Ectodermal cell (in vitro differentiated cells): Measurements from ENCODE around the gene LDLRAD3.

Experiments used
- H3K27ac ChIP-seq: 2 replicates; pipeline ENCODE4 v1.7.0; 2013; ENCODE audit warnings: mild to moderate bottlenecking, low read depth, low read length; ENCODE audit not compliant: insufficient read depth, poor library complexity, severe bottlenecking
- H3K27me3 ChIP-seq: 2 replicates; pipeline ENCODE4 v1.7.0; 2013; ENCODE audit warnings: mild to moderate bottlenecking, low read length; ENCODE audit not compliant: insufficient read depth, control insufficient read depth, poor library complexity, severe bottlenecking
- H3K36me3 ChIP-seq: one replicate; pipeline ENCODE4 v1.7.0; 2013; ENCODE audit warnings: low read length; ENCODE audit not compliant: control insufficient read depth, insufficient read depth
- H3K4me1 ChIP-seq: one replicate; pipeline ENCODE4 v1.7.0; 2013; ENCODE audit warnings: low read length; ENCODE audit not compliant: control insufficient read depth, insufficient read depth
- H3K4me3 ChIP-seq: 2 replicates; pipeline ENCODE4 v1.7.0; 2013; ENCODE audit warnings: low read depth, low read length, control low read depth; ENCODE audit not compliant: insufficient read depth
- H3K9me3 ChIP-seq: 2 replicates; pipeline ENCODE4 v1.7.0; 2013; ENCODE audit warnings: mild to moderate bottlenecking, low read length, moderate library complexity; ENCODE audit not compliant: control insufficient read depth
- WGBS, 2 experiments: methylation state at CpG; one replicate each; pipeline ENCODE4 v1.1.7; 2013; ENCODE audit warnings: missing lambda C conversion rate in 2 of 2; 5-methylcytosine and 5-hydroxymethylcytosine counted together

LDLRAD3 gene

DNA sequence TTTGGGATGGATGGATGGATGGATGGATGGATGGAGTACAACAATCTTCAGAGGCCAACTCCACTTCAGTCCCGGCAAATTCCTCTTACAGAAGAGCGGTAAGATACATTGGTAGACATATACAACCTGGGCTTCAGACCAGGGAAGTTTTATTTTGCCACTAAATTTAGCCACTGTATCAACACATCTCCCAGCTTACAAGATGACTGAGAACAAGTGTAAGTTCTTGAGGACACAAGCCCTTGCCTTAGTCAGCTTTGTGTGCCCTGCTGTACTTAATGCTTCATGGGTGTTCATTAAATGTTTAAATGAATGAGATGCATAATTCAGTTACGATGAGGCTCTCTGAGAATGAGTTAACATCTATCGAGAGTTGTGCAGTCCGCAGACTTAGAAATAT, 217.7 kb downstream of the LDLRAD3 start:
- Histone ChIP-seq H3K4me1 (peaks cover 18% of the 10 kb centered on the region), H3K36me3 (no peaks in the 10 kb centered on the region), H3K4me3 (no peak overlapping the region), H3K27ac (no peak overlapping the region), H3K27me3 (no peaks in the 10 kb centered on the region), H3K9me3 (no peaks in the 10 kb centered on the region)
- WGBS, 2 experiments: 95 to 97% methylated on average over 3 to 5 of the region's 5 CpGs

DNA sequence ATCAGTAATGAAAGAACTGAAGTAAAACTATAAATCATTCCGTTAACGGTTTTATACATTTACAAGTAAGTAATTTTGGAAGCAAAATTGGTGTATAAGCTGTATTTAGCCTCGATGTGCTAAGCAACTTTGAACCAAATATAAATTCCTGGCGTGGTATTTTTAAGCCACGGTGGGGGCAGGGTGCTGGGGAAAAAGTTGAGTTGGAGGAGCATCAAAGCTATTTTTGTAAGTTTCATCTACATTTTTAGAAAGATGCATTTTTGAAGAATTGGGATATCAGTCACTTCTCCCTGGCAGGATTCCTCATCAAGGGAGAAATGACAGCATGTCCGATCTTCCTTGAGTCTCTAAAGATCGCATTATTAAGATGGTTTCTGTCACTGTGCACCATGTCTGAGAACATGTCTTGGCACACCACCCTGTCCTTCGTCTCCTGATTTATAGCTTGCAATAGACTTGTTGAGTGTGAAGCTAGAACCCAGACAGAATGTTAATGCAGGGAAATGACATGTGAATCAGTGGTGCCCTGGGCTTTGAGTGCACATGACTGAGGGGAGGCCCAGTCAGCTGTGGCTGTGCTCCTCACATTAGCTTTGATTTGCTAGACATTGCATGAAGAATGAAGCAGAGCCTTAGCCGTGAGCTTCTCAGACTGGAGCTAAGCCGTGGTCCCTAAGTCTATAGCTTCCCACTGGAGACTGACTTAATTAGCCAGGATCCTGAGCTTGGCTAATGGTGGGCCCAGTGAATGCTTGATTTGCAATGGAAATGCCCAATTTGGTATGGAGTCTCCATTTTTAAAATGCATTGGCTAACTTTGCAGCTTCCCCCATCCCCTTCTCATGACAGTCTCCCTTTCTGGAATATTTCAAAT, 218.4 kb downstream of the LDLRAD3 start:
- Histone ChIP-seq H3K27me3 (no peaks in the 10 kb centered on the region), H3K4me3 (no peak overlapping the region), H3K27ac (no peak overlapping the region), H3K36me3 (no peaks in the 10 kb centered on the region), H3K4me1 (peaks cover 18% of the 10 kb centered on the region), H3K9me3 (no peaks in the 10 kb centered on the region)
- 93 to 96% methylated on average over 10 of the region's 10 CpGs for WGBS, 2 experiments

GRCh38 chr11:36162883-36163434, 219.1 kb downstream of the LDLRAD3 start:
- peaks cover 18% of the 10 kb centered on the region for H3K4me1 ChIP-seq
- H3K27ac ChIP-seq: no peak overlapping the region

DNA sequence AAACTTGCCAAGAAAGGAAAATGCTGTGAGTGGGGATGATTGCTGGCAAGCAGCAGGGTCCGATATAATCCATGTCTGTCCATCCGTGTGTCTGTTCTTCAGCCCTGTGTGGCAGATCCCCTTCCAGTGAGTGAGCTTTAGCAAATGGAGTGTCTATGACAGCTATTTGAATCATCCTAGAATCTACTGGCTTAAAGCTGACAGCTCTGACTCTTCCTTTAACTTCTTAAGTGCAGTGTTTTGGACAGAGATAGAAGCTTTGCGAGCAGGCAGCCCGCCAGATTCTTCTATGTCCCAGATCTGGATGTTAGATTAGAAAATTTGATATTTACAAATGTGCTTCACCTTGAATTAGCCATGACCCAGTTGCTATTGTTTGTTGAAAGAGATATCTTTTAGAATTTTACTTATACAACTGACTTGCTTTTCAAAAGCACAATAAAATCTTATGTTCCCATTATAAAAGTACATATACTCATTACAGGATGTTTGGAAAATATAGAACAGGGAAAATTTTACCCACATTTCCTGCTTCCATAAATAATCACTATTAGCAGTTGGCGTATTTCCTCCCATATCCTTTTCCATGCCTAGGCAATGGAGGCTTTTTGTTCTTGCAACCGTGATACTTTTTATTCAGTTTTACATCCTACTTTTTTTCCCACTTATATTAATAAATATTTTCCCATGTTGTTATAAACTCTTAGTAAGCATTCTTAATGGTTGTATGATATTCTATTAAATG, 220.8 kb downstream of the LDLRAD3 start:
- Histone ChIP-seq H3K27ac (no peak overlapping the region), H3K4me1 (peaks cover 14% of the 10 kb centered on the region), H3K36me3 (no peaks in the 10 kb centered on the region), H3K9me3 (no peaks in the 10 kb centered on the region), H3K27me3 (no peaks in the 10 kb centered on the region), H3K4me3 (no peak overlapping the region)
- 95% methylated on average over 6 of the region's 6 CpGs for WGBS, 2 experiments

More at GRCh38 chr11:36162883-36163434, 219.1 kb downstream of the LDLRAD3 start:
- WGBS, 2 experiments: 93 to 94% methylated on average over 5 of the region's 5 CpGs
- H3K36me3 ChIP-seq: no peaks in the 10 kb centered on the region
- H3K9me3 ChIP-seq: no peaks in the 10 kb centered on the region
- H3K4me3 ChIP-seq: no peak overlapping the region
- H3K27me3 ChIP-seq: no peaks in the 10 kb centered on the region

DNA sequence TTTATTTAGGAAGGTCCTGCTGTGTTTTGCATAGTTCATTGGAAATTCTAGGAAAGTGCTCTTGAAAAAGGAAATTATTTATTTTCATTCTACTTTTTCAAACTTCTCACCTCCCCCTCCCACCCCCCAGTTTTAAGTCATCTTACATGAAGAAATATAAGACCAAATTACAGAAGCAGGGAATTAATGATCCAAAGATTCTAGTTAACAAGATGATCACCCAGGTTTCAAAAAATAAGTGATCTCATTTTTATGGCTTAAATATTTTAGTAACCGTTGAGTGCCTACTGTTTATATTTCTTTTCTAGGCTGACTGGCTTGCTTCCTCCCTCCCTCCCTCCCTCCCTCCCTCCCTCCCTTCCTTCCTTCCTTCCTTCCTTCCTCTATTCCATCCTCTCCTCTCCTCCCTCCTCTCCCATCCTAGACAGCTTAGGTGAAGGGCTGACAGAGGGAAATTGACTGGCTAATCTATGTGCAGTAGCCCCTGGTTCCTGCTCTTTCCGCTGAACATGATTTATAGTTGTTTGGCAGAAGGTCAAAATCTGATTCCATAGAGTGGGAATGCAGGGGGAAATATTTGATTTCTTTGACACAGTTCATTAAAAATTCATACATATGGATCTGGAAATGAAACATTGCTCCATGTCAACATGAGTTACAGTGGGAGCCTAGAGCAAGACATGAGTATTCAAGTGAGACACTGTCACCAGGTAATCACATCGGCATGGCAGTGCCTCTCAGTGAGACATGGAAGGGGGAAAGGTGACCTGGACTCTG, 221.9 kb downstream of the LDLRAD3 start:
- no peaks in the 10 kb centered on the region for H3K9me3 ChIP-seq
- H3K4me3 ChIP-seq: no peak overlapping the region
- H3K36me3 ChIP-seq: no peaks in the 10 kb centered on the region
- no peak overlapping the region for H3K27ac ChIP-seq
- peaks cover 7% of the 10 kb centered on the region for H3K4me1 ChIP-seq
- WGBS, 2 experiments: 78 to 98% methylated on average over 3 of the region's 3 CpGs
- no peaks in the 10 kb centered on the region for H3K27me3 ChIP-seq

DNA sequence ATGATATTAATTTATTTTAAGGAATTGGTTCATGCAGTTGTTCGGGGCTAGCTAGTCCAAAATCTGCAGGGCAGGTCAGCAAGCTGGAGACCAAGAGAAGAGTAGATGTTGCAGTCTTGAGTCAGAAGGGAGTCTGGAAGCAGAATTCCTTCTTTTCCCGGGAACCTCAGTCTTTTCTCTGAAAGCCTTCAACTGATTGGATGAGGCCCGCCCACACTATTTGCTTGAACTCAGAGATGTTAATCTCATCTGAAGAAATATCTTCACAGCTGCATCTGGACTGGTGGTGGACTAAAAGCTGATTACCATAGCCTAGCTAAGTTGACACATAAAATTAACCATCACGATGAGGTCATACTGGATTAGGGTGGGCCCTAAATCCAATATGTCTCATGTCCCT, 223.2 kb downstream of the LDLRAD3 start:
- WGBS, 2 experiments: 94 to 96% methylated on average over 4 of the region's 4 CpGs
- H3K27ac ChIP-seq: no peak overlapping the region
- H3K27me3 ChIP-seq: no peaks in the 10 kb centered on the region
- no peak overlapping the region for H3K4me3 ChIP-seq
- H3K36me3 ChIP-seq: no peaks in the 10 kb centered on the region
- H3K4me1 ChIP-seq: peaks cover 7% of the 10 kb centered on the region
- no peaks in the 10 kb centered on the region for H3K9me3 ChIP-seq

DNA sequence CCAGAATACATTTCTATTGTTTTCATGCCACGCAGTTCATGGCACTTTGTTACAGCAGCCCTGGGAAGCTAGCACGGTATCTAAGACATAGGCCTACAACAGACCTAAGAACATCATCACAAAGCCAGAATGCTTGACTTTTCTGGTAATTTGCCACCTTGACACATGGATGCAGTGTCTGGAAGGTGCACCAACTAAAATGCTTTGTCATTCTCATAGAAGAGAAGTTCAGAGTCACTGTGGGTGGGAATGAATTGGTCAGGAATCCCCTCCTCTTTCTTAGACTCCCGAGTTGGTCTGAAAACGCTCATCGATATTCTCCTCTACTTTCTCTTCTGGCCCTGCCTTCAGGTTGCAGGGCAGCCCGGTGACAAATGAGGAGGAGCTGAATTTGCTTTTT, 223.9 kb downstream of the LDLRAD3 start:
- Histone ChIP-seq H3K36me3 (no peaks in the 10 kb centered on the region), H3K4me1 (peaks cover under 1% of the 10 kb centered on the region), H3K27ac (no peak overlapping the region), H3K4me3 (no peak overlapping the region), H3K9me3 (no peaks in the 10 kb centered on the region), H3K27me3 (no peaks in the 10 kb centered on the region)
- 86 to 87% methylated on average over 5 to 6 of the region's 6 CpGs for WGBS, 2 experiments

- no peaks in the 10 kb centered on the region for H3K36me3 ChIP-seq
- no peak overlapping the region for H3K4me3 ChIP-seq
- no peaks in the 10 kb centered on the region for H3K9me3 ChIP-seq
- H3K4me1 ChIP-seq: no peaks in the 10 kb centered on the region
- H3K27me3 ChIP-seq: no peaks in the 10 kb centered on the region
- no peak overlapping the region for H3K27ac ChIP-seq
- WGBS, 2 experiments: 85 to 100% methylated on average over 2 of the region's 2 CpGs
These were observed 234.0 kb downstream of the LDLRAD3 start for GRCh38 chr11:36177836-36178235.

DNA sequence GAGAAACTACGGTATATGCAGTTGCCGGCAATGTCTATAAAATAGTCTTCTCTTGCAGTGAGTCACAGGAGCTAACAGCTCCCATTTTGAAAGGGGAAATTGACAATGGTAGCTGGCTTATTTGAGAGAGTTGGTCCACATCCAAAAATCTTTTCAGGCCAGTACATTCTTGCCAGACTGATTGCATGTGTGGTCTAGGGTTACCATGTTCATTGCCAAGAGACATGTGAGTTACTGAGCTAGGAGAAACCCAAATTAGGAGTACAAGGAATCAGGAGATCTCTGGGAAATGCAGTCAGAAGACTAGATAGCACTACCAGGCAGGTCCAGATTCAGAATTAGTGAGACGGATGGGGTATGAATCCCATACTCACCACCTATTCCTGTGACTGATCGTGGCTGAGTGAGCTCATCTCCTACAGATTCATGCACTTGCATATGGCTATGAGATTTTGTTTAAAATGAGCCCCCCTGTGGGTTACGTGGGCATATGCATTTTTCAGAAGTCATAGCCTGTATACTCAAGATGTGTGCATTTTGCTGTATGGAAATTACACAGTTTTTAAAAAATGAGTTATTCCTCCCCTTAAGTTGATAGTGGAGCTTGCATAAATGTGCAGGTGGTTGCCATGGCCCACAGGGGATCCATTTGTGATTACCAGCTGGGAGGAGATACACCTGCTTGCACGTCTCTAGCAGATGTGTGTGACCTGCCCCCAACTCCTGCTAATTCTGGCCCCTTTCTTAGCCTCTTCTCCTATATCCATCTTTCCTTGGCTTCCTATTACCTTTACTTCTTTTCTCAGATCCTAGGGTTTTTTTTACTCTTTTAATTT, 242.7 kb downstream of the LDLRAD3 start:
- H3K4me1 ChIP-seq: no peaks in the 10 kb centered on the region
- H3K27me3 ChIP-seq: no peaks in the 10 kb centered on the region
- H3K36me3 ChIP-seq: no peaks in the 10 kb centered on the region
- WGBS, 2 experiments: 89 to 91% methylated on average over 6 of the region's 6 CpGs
- no peak overlapping the region for H3K4me3 ChIP-seq
- no peaks in the 10 kb centered on the region for H3K9me3 ChIP-seq
- H3K27ac ChIP-seq: no peak overlapping the region
